ENCODE results near the gene DNHD1. TPM values are rescaled to one million over a fixed set of nuclear protein-coding genes. Genes with fewer than 3 reads are reported as not detected.

Gene DNHD1
- total RNA-seq, 4 donors from 2014 or later, result 3.4 to 10.5 (median 4.3) TPM

DNA sequence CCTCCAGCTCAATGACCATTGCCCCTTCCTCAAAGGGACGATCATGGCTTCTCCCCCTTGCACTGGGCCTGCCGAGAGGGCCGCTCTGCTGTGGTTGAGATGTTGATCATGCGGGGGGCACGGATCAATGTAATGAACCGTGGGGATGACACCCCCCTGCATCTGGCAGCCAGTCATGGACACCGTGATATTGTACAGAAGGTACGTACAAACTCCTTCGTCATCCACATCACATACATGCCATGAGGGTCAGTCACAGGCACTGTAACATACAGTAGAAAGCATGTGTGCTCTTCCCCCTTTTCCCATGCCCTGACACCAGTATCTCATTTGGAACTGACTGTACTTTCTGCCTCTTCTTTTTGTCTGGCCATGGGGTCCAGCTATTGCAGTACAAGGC lies 110.9 kb downstream of the DNHD1 start:
- peaks cover 45 to 47% of the 10 kb centered on the region in 2 donors for H3K4me1 ChIP-seq
- peaks cover 0 to 38% of the 10 kb centered on the region in 2 donors for H3K36me3 ChIP-seq
- DNase-seq (no peak), ATAC-seq (no peak)
- TF ChIP-seq, protein P1, sequence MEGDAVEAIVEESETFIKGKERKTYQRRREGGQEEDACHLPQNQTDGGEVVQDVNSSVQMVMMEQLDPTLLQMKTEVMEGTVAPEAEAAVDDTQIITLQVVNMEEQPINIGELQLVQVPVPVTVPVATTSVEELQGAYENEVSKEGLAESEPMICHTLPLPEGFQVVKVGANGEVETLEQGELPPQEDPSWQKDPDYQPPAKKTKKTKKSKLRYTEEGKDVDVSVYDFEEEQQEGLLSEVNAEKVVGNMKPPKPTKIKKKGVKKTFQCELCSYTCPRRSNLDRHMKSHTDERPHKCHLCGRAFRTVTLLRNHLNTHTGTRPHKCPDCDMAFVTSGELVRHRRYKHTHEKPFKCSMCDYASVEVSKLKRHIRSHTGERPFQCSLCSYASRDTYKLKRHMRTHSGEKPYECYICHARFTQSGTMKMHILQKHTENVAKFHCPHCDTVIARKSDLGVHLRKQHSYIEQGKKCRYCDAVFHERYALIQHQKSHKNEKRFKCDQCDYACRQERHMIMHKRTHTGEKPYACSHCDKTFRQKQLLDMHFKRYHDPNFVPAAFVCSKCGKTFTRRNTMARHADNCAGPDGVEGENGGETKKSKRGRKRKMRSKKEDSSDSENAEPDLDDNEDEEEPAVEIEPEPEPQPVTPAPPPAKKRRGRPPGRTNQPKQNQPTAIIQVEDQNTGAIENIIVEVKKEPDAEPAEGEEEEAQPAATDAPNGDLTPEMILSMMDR (IDR thresholded peaks at IDR 0.05 in 4 of 5, conservative IDR thresholded peaks at IDR 0.05 in 1 of 5), result no peak
- no peak for TF ChIP-seq POLR2A (IDR thresholded peaks at IDR 0.05)
- H3K27me3 ChIP-seq, result no peaks in the 10 kb centered on the region
- in situ Hi-C loops (cut with MboI; ENCODE audit: low sequenced_read_pairs in 4 of 4), result loop anchor here in 3 of 4 donors (5.0 to 10.0 kb wide), 3 partner anchors 74 to 133 kb away; partner anchors contain the start of genes MRPL17 (in 2 of the 3) and TRIM3 (in 1 of the 3)
- peak overlapping the region; percentile 93 to 97 (median 94) for H3K27ac ChIP-seq
- H3K9me3 ChIP-seq, result no peaks in the 10 kb centered on the region
- intact Hi-C loops (cut with DNase I; ENCODE audit: low total_unique reads), result loop anchor here (10.0 kb wide), 1 partner anchor 373 kb away; the partner anchor contains the start of genes CNGA4 and FHIP1B
- H3K4me3 ChIP-seq, result no peak overlapping the region

- H3K4me1 ChIP-seq, result peaks cover 47 to 49% of the 10 kb centered on the region in 2 donors
- in situ Hi-C loops (cut with MboI; ENCODE audit: low sequenced_read_pairs in 4 of 4), result loop anchor here in 3 of 4 donors (5.0 to 10.0 kb wide), 3 partner anchors 73 to 134 kb away; partner anchors contain the start of genes MRPL17 (in 2 of the 3) and TRIM3 (in 1 of the 3)
Observed at GRCh38 chr11:6608726-6609501, 111.8 kb downstream of the DNHD1 start.

DNA sequence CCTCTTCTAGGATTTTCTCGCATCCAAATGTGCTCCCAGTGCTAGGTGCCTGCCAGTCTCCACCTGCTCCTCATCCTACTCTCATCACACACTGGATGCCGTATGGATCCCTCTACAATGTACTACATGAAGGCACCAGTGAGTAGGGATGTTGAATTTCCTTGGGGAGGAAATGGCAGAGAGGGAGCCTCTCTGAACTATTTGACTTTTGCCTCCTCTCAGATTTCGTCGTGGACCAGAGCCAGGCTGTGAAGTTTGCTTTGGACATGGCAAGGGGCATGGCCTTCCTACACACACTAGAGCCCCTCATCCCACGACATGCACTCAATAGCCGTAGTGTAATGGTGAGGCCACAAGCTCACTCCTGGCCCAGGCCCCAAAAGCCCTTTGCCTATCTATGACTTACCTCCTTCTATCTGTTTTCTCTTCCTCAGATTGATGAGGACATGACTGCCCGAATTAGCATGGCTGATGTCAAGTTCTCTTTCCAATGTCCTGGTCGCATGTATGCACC lies 112.5 kb downstream of the DNHD1 start:
- no peaks in the 10 kb centered on the region for H3K27me3 ChIP-seq

More at GRCh38 chr11:6608726-6609501, 111.8 kb downstream of the DNHD1 start:
- intact Hi-C loops (cut with DNase I; ENCODE audit: low total_unique reads), result loop anchor here (10.0 kb wide), 1 partner anchor 374 kb away; the partner anchor contains the start of genes CNGA4 and FHIP1B
- no peak overlapping the region for H3K4me3 ChIP-seq
- H3K36me3 ChIP-seq, result peaks cover 0 to 38% of the 10 kb centered on the region in 2 donors
- ATAC-seq, result no peak
- no peaks in the 10 kb centered on the region for H3K9me3 ChIP-seq
- TF ChIP-seq, protein P1 (IDR thresholded peaks at IDR 0.05 in 4 of 5, conservative IDR thresholded peaks at IDR 0.05 in 1 of 5), result no peak
- TF ChIP-seq POLR2A (IDR thresholded peaks at IDR 0.05), result no peak
- peak overlapping the region; percentile 38 to 97 (median 94) for H3K27ac ChIP-seq
- no peaks in the 10 kb centered on the region for H3K27me3 ChIP-seq
- no peak for DNase-seq

DNA sequence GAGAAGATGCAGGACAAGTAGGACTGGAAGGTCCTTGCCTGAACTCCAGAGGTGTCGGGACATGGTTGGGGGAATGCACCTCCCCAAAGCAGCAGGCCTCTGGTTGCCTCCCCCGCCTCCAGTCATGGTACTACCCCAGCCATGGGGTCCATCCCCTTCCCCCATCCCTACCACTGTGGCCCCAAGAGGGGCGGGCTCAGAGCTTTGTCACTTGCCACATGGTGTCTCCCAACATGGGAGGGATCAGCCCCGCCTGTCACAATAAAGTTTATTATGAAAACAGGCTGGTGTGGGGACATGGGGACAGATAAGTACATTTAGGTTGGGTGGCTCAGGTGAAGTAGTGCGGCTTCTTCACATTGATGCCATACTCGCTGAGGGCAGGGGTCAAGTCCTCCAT lies 113.5 kb downstream of the DNHD1 start:
- peak overlapping the region in 3 of 4 donors; percentile 92 to 100 (median 98) for H3K27ac ChIP-seq
- peaks cover 35 to 37% of the 10 kb centered on the region in 2 donors for H3K4me1 ChIP-seq
- TF ChIP-seq, protein P1 (IDR thresholded peaks at IDR 0.05 in 4 of 5, conservative IDR thresholded peaks at IDR 0.05 in 1 of 5), result no peak
- TF ChIP-seq POLR2A (IDR thresholded peaks at IDR 0.05), result no peak
- intact Hi-C loops (cut with DNase I; ENCODE audit: low total_unique reads), result loop anchor here (5.0 to 10.0 kb wide), 2 partner anchors 78 to 964 kb away; no protein-coding TSS in a partner anchor
- in situ Hi-C loops (cut with MboI; ENCODE audit: low sequenced_read_pairs in 4 of 4), result loop anchor here in 1 of 4 donors (10.0 kb wide), 1 partner anchor 376 kb away; the partner anchor contains the start of genes CNGA4 and FHIP1B
- H3K36me3 ChIP-seq, result peaks cover 0 to 52% of the 10 kb centered on the region in 2 donors
- no peaks in the 10 kb centered on the region for H3K27me3 ChIP-seq
- no peak for DNase-seq
- no peak overlapping the region for H3K4me3 ChIP-seq
- H3K9me3 ChIP-seq, result no peaks in the 10 kb centered on the region
- no peak for ATAC-seq

More for the DNA sequence above, 112.5 kb downstream of the DNHD1 start:
- in situ Hi-C loops (cut with MboI; ENCODE audit: low sequenced_read_pairs in 4 of 4) (loop anchor here in 3 of 4 donors (5.0 to 10.0 kb wide), 4 partner anchors 73 to 375 kb away; partner anchors contain the start of genes MRPL17 (in 2 of the 3), CNGA4 (in 1 of the 3), FHIP1B (in 1 of the 3) and TRIM3 (in 1 of the 3)), intact Hi-C loops (cut with DNase I; ENCODE audit: low total_unique reads) (loop anchor here (5.0 to 10.0 kb wide), 3 partner anchors 77 to 965 kb away; partner anchors contain the start of genes CNGA4 and FHIP1B)
- Histone ChIP-seq H3K36me3 (peaks cover 0 to 42% of the 10 kb centered on the region in 2 donors), H3K4me1 (peaks cover 44 to 47% of the 10 kb centered on the region in 2 donors), H3K4me3 (no peak overlapping the region), H3K9me3 (no peaks in the 10 kb centered on the region), H3K27ac (peak overlapping the region; percentile 7 to 97 (median 94))
- DNase-seq (no peak), ATAC-seq (no peak)
- no peak for TF ChIP-seq POLR2A (IDR thresholded peaks at IDR 0.05)
- TF ChIP-seq, protein P1 (IDR thresholded peaks at IDR 0.05 in 4 of 5, conservative IDR thresholded peaks at IDR 0.05 in 1 of 5), result no peak
